NCI-H2081 (cell line): ENCODE data around the gene TLCD1.
A peak's percentile ranks its signal among the peaks of the same experiment; 100 is the strongest.

ENCODE experiments used
- DNase-seq, 2 experiments: peaks; one replicate each; lab custom pipeline; 2025; lab: John Stamatoyannopoulos, UW

The TLCD1 gene

DNA sequence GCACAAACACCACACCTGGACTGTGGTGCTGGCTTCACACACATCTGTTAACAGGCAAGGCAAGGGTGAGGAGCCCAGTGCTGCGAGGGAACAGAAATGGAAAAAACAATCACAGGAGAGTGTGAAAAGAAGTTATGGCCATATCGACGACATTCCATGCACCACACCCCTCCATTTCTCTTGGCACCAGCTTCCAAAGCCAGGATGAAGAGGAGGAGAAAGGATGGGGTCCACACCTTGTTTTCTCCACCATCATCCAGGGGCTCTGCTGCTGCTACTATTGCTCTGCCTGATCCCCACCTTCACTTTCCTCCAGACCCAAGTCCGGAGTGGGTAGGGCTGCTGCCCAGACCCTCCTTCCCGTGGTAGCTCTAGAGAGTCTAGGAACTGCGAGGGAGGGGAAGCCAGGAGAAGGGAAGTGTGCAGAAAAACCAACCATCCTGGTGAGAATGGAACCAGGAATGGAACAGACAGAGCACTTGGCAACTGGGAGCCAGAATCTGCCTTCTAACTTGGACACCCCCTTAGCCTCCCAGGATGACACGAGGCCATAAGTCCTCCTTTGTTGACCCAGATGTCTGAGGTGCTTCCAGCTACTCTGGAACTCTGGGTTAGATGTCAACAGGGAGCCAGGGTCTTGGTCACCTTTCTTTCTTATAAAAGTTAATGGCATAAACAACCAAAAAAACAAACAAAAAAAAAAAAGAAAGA lies 13.2 kb downstream of the TLCD1 start:
- DNase-seq: no peak

DNA sequence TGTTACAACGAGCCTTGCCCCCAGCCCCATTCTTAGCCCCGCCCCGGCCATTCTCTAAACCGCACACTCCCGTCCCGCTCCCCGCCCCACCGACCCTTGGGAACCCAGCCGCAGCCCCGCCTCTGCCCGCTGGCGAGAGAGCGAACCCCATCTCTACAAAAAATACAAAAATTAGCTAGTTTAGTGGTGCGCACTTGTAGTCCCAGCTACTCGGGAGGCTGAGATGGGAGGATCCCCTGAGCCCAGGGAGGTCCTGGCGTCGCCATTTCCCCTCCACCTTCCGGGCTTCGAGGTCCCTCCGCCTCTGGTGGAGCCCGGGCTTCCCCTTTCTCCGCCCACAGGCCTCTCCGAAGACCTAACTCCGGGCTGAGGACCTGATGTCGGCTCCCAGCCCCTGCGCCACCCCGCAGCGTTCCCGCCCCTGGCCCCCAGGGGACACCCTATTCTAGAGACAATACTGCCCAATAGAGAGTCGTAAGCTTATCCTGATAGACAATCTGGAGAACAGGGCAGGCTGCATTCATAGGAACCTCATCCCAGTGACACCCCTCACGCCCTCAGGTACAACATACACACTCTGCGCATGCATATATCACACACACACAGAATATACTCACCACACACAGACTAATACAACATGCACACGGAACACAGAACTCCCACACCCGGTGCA lies 13.9 kb downstream of the TLCD1 start:
- DNase-seq: no peak

- DNase-seq: no peak
Measured at GRCh38 chr17:28711723-28712031, 14.4 kb downstream of the TLCD1 start, which contains the start of gene PROCA1. Gene PROCA1, minus strand, starts transcription at chr17:28711888. Its CDS starts 228 bp downstream, at chr17:28711660.

DNA sequence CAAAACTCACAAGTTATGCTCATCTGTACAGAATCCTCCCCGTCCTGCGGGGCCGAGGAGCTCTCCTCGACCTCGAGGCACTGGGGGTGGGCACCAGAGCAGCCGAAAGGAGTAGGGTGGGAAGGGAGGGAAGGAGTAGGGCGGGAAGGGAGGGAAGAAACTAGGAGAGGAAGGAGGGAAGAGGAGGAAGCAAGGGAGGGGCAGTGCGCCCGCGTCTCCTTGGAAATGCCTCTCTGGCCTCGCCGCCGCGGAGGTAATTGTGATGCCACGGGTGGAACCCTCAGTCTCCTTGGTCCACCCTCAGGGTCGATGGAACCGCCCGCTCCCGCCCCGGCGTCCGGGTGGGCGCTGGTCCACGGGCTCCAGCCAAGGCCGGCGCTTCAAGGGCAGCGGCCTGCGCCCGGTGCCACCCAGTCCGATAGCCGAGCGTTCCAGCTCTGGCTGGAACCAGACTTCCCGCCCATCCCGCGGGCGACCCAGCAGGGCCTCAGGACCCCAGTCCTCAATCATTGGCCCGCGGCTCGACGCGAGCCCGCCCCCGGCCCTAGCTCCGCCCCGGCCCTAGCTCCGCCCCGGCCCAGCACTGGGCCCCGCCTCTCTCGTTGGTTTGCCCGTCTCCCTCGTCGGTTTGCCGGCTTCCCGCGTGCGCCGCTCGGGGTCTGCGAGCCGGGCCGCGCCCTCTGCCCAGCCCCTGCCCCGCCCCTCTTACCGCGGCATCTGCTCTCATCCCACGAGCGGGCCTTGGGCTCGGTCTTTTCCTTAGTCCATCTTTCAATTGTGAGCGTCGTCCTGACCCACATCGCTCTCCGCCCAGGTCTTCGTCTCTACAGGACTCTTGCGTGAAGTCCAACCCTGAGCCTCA lies 14.9 kb downstream of the TLCD1 start:
- peak; percentile 71 to 78 for DNase-seq

DNA sequence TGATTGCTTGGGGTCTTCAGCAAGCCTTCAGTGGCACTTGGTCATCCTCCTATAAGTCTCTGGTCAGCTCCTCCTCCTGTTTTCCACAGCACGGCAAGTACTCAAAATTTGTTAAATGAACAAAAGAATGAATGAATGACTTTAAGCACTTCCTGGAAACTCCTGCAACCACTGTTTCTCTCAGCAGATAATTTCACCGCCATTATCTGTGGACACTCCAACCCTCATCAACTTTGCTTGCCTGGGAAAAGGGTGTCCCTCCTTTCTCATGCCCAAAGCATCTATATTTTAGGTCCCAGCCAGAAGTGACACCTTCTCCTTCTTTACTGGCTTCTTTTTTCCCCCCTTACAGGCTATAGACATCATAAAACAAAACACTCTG lies 18.7 kb downstream of the TLCD1 start:
- no peak for DNase-seq

DNA sequence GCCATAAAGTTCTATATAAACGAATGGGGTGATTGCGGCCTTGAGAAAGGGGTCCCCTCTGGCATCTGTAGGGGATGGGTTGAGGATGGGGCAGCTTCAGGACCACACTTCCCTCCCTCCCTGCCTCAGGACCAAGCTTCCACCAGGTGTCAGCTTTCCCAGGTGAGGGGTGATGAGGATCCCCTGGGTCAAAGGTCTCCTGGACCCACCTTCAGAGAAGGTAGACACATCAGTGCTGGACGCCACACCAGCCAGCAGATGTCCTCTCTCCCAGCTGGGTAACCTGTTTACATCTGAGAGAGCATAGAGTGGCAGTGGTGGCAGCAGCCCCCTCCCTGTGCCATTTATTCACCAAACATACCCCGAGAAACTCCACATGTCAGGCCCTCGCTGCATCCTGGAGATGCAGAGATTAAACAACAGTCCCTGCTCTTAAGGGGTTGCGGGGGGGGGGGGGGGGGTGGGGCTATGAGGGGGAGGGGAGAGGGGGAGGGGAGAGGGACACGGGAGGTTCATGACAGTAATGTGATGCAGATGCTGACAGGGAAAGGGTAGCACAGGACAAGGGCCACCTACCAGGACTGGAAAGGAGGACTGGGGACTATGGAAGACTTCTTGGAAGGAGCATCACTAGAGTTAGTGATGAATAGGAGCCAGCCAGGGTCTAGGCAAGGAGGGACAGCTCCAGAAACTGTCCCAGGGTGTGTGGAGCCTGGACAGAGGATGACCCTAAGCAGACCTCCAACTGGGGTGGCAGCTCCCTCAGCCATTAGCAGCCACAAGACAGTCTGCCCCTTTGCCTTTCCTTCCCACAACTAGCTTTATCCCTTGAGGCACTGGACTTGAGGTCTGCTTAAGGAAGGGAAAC lies 19.3 kb downstream of the TLCD1 start:
- no peak for DNase-seq

DNA sequence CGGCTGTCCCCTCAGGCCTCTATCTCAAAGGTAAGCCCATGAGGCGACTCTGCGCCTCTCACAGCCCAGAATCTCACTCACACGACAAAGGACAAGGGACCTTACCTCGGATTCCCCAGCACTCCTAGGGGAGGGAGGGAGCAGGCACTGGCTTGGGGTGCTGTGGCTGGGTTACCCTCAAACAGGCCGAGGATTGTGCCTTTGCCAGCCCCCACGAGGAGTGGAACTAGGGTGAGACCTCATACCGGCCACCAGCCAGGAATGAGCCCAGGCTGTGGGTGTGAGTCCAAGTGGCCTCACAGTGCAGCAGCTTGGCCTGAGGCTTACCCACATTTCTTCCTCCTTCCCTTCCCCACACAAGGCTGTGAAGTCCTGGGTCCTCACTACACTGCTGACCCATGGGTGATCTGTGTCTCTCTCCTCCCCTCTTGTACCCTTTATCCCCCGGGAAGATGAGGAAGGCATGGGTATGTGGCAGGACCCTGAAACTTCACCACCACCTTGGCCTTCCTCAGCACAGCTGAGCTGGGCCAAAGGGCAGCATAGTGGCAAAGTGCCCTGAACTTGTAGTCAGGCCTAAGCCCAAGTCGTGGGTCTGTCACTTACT lies 20.2 kb downstream of the TLCD1 start:
- no peak for DNase-seq

DNA sequence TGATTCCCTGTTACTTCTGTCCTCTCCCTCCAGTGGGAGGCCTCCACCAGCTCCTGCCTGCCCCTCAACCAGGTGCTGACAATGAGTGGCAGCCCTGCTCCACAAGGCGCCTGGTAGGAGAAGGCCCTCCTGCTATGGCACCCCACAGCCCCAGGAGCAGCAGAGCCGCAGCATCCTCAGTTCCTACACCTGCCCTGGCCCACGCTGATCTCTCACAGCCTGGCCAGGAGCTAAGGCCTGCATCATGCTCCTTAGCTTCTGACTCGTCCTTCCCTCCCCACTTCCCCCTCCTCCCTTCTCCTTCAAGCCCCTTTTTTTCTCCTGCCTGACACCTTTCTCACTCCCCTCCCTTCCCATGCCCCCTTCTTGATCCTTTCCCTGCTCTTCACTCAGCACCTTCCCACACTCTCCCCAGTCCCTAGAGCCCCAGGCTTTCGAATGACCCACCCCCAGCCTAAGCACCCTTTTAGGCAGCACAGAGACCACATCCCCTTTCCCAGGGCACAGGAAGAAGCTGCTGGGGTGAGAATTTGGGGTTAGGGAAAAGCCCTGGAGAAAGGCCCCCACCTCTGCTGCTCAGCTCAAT lies 20.9 kb downstream of the TLCD1 start:
- no peak for DNase-seq

DNA sequence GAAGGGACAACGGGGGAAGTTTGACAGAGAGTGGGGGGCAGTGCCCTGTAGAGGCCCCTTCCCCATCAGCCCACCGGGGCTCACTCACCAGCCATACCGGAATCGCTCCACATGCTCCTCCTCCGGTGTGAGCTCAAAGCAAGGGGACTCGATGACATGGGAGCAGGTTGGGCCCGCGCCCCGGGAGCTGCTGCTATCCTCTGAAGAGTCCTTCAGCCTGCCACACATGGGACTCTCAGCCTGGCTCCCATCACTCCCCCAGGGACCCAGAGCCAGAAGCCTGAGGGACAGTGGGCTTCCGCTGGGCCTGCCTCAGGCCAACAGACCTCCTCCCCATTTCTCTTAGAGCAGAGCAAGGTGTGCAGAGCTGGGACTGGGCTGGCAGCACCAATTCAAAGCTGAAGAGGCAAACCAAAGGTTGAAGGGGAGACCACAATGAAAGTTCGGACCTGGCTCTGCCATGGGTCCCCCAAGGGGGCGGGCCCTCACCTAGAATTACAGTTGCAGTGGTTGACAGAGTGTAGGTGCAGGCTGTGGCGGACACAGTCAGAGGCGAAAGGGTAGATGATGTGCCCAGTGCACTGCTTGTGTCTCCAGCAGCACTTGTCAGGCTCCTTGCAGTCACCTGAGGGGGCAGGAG lies 21.7 kb downstream of the TLCD1 start:
- no peak for DNase-seq

DNA sequence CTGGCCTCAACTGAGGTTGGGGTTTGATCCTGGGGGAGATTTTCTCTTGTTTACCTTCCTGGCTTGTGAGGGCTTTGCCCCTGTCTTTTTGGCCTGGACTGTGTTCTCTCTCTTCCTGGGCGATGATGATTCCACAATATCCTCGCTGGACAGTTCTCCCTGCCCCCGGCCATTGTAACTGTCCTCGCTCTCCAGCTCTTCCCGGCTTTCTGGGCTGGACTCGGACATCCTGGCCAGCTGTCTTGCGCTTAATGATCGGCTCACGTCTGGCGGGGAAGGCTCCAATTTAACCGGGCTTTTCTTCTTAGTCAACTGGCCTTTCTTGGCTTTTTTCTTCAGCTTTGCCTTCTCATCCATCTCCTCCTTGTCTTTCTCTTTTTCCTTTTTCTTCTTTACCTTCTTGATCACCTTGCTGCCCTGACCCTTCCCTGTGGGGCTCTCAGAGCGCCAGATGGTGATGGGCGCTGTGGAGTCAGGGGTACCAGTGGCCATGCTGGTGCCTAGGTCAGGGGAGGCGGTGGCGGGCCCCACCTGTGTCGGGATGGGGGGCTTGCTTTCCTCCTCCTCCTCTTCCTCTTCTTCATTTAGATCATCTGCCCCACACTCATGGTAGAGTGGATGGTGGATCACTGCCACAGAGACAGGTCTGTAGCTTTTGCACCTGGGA lies 22.3 kb downstream of the TLCD1 start:
- no peak for DNase-seq

- no peak for DNase-seq
Measured at GRCh38 chr17:28702752-28703150, 23.3 kb downstream of the TLCD1 start.

- peak; percentile 42 to 68 for DNase-seq
Measured at GRCh38 chr17:28702026-28702751, 23.8 kb downstream of the TLCD1 start.

- no peak for DNase-seq
Measured at GRCh38 chr17:28700830-28701492, 25.1 kb downstream of the TLCD1 start.

- DNase-seq: no peak
Measured at GRCh38 chr17:28700278-28700677, 25.8 kb downstream of the TLCD1 start.

DNA sequence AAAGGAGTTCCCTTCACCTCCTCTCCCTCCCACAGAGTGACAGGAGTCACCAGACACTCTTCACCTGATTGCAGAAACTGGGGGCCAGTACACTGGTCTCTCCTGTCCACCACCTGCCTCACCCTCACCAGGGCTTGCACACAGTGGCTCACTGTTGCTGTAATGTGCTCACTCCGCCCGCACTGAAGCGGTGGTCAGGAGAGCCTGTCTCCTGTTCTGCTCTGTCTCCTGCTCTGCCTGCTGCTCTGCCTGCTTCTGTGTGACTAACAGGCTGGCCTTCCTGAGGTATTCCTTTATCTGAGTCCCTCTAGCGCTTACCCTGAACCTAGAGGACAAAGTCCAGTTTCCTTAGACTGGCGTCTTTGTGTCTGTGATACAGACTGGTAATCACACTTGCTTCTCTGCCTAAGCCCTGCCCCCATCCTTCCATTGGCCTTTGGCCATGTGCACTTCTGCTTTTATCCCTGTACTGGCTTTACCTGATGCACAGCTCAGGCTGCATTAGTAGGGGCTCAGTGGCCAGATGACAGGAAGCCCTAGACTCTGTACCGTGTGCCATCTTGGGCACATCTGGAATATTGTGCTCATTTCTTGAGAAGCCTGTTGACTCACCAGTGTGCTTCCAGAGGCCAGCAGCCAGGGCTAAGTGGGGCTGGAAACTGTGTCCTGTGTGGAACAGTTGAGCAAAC lies 27.6 kb downstream of the TLCD1 start:
- DNase-seq: no peak

- DNase-seq: no peak
Measured at GRCh38 chr17:28693869-28694268, 32.2 kb downstream of the TLCD1 start.

DNA sequence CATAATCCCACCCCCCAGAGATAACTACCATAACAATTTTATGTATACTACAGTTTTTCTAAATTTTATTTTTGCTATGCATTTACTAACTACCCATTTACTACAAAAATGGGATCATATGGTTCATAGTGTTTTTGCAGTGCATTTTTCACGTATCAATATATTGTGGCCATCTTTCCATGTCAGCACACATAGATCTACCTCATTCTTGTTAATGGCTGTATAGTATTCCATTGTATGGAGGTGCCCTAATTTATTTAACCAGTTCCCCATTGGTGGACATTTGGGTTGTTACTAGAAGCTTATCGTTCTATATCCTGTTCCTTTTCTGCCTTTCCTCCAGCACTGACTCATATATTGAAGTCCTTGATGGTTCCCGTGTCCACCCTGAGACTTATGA lies 37.0 kb downstream of the TLCD1 start:
- no peak for DNase-seq

- DNase-seq: no peak
Measured at GRCh38 chr17:28688481-28688880, 37.6 kb downstream of the TLCD1 start.
